Fibroblast of mammary gland (primary cell): ENCODE data around the gene ADRA1B.

ENCODE experiments used
- DNase-seq: peaks from one replicate; pipeline ENCODE4 v3.0.0-alpha.2; 2010; ENCODE audit warnings: low read depth
- H3K4me3 ChIP-seq: 2 replicates; pipeline ENCODE4 v1.5.1; 2011; ENCODE audit warnings: low read depth, mild to moderate bottlenecking, low read length, moderate library complexity; ENCODE audit not compliant: control insufficient read depth
- TF ChIP-seq, protein P1 (sequence below): conservative IDR thresholded peaks from 2 replicates; pipeline ENCODE4 v1.5.1; 2011; ENCODE audit warnings: low read depth, low read length, inconsistent platforms; ENCODE audit not compliant: control insufficient read depth, insufficient read depth

The ADRA1B gene

DNA sequence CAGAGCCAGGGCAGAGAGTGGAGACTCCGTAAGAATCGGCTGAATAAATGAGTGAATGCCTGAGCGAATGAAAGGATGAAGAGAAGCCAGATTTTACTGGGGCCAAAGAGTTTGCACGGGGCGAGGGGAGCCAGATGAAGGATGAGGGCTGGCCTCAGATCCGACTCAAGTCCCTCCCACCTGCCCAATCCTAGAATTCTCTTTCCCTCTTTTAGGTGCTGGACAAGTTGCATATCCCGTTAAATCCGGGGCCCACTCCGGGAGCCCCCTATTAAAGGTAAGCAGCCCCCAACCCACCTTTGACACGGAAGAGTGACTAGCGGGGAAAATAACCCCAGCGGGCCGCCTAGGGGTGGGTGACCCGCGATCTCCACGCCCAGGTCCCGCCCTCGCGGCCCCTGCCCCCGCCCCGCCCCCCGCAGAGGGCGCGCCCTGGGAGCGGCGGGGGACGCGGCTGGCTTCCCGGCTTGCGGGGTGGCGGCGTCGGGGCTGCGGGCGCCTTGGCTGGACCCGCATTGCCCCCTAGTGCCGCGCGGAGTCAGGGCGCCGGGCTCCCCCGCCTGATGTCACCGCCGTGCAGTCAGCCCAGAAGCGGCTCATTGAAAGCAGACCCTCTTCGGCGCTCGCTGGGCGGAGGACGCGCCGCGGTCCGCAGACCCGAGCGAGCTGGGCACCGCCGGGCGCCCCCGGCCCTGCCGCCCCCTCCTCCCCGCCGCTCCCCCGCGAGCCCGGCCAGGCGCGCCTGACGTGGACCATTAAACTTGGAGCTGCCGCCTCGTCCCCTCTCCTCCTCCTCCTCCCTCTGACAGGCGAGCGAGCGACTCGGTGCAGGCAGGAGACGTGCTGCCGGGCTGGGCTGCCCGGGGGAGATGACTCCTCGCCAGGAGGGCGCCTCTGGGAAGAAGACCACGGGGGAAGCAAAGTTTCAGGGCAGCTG, at the start of gene ADRA1B:
Gene ADRA1B (plus strand): TSS at position 579 of the 937 bp plus-strand sequence. CDS start 424 bp downstream, outside the sequence.
- TF ChIP-seq, protein P1, sequence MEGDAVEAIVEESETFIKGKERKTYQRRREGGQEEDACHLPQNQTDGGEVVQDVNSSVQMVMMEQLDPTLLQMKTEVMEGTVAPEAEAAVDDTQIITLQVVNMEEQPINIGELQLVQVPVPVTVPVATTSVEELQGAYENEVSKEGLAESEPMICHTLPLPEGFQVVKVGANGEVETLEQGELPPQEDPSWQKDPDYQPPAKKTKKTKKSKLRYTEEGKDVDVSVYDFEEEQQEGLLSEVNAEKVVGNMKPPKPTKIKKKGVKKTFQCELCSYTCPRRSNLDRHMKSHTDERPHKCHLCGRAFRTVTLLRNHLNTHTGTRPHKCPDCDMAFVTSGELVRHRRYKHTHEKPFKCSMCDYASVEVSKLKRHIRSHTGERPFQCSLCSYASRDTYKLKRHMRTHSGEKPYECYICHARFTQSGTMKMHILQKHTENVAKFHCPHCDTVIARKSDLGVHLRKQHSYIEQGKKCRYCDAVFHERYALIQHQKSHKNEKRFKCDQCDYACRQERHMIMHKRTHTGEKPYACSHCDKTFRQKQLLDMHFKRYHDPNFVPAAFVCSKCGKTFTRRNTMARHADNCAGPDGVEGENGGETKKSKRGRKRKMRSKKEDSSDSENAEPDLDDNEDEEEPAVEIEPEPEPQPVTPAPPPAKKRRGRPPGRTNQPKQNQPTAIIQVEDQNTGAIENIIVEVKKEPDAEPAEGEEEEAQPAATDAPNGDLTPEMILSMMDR: peak; percentile 41
- DNase-seq: peak; percentile 50
- H3K4me3 ChIP-seq: peak within 1 kb of the TSS; percentile 47

DNA sequence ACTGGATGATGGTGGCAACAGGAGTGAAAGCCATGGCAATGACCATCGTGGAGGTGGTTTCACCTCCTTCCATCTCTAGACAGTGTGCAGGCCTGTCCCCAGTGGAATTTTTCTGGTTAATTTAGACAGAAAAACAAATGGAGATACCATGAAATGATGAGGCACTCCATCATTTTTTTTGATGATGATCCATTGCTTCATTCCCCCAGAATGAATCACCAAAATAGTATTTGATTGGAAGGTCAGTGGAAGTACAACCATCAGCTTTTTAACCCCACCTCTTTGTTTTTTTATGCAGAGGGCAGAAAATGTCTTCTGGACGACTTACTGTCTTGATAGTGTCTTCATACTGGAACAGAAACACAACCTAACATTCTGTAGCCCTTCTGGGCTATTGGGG, 42.6 kb upstream of the ADRA1B start:
- DNase-seq: peak; percentile 35
- no peak overlapping the region for H3K4me3 ChIP-seq
- TF ChIP-seq, protein P1: no peak

DNA sequence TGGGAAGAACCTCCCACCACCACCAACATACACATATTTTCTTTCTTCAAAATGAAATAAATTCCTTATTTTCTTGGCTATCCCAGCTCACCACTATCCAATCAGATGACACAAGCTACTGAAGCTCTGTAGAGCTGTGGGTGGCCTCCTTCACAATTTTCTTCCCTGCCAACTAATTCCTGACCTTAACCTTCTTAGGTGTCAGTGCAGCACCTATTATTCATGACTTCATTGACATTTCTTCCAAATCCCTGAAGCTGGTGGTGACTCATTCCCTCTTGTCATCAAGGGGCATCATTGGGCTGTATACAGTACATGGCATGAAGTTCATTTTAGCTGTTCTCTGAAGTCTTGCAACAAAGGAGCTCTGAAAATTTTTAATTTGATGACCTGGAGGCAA, 42.0 kb upstream of the ADRA1B start:
- H3K4me3 ChIP-seq: no peak overlapping the region
- peak; percentile 88 for DNase-seq
- TF ChIP-seq, protein P1: no peak

DNA sequence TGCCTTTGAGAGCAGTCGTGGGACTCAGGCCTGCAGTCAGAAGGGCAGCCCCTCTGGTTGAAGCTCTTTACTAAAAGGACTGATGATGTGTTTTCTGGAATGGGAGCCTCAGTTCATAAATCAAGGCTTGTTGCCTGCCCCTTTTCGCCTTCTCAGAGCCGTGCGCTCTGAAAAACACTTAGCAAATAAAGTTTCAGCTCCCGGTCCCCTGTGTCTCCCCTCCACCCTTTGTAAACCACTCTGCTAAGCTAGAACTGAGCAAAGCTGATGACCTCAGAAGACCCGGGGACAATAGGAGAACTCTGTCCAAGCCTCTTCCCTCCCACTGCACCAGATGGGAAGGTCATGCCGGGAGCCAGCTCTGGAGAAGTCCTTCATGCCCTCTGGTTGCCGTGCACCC, 39.3 kb upstream of the ADRA1B start:
- DNase-seq: no peak
- no peak overlapping the region for H3K4me3 ChIP-seq
- TF ChIP-seq, protein P1: no peak

DNA sequence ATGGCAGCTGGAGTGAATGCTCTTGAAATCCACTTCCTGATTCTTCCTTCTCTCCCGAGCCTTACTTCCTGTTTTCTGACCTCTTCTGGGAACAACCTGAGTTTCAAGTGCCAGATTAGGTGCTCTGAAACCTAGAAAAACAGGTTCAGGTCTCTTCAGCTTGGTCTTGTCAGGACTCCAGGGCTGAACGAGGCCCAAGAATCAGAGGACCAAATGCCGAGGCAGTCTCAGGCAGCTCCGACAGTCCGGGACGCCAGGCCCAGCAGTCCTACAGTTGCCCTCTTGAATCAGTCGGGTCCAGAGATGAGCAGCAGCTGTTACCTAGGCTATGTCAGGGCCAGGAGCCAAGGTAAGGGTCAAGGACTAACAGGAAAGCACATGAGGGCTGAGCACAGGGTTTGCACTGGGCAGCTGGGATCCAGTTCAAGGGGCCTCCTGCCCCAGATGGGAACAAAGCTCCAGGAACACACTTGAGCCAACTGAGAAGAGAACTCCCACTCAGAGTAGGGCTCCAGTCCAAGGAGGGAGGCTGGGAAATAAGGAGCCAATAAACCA, 38.3 kb upstream of the ADRA1B start:
- no peak overlapping the region for H3K4me3 ChIP-seq
- TF ChIP-seq, protein P1: no peak
- peak; percentile 31 for DNase-seq

DNA sequence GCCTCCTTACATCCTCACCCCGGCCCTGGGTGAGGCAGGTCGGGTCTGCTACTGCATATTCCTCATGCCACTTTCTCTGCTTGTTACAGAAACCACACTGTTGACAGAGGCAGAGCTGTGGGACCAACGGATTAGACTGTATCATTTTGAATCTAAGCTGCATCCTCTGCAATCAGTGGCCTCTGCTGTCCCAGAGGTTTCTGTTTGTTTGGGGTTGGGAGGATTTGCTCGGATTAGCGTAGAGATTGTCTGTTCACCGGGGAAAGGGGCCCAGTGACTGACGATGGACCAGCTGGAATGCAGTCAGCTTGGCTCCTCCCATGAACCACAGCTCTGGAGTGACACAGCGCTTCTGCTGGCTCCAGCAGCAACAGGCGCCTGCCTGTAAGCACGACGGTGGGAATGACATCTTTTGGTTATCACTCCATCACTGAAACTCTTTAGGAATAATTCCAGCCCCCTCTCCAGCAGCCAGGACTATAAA, 37.3 kb upstream of the ADRA1B start:
- no peak overlapping the region for H3K4me3 ChIP-seq
- TF ChIP-seq, protein P1: no peak
- peak; percentile 92 for DNase-seq
